Measurements from ENCODE around the gene NINL.

DNA sequence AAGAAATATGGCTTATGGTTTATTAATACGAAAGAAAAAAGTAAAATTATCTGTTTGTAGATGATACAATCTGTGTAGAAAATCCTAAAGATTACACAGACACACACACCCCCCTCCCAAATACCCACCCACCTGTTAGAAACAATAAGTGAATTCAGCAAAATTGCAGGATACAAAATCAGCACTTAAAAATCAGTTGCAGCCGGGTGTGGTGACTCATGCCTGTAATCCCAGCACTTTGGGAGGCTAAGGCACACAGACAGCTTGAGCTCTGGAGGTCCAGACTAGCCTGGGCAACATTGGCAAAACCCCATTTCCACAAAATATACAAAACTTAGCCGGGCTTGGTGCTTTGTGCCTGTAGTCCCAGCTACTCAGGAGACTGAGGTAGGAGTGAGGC is 42.3 kb downstream of the NINL start:
- TF ChIP-seq, protein P1, sequence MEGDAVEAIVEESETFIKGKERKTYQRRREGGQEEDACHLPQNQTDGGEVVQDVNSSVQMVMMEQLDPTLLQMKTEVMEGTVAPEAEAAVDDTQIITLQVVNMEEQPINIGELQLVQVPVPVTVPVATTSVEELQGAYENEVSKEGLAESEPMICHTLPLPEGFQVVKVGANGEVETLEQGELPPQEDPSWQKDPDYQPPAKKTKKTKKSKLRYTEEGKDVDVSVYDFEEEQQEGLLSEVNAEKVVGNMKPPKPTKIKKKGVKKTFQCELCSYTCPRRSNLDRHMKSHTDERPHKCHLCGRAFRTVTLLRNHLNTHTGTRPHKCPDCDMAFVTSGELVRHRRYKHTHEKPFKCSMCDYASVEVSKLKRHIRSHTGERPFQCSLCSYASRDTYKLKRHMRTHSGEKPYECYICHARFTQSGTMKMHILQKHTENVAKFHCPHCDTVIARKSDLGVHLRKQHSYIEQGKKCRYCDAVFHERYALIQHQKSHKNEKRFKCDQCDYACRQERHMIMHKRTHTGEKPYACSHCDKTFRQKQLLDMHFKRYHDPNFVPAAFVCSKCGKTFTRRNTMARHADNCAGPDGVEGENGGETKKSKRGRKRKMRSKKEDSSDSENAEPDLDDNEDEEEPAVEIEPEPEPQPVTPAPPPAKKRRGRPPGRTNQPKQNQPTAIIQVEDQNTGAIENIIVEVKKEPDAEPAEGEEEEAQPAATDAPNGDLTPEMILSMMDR (IDR thresholded peaks at IDR 0.05): no peak
- TF ChIP-seq POLR2A (IDR thresholded peaks at IDR 0.05) (no peak), POLR2AphosphoS5 (IDR thresholded peaks at IDR 0.05) (no peak), EP300 (IDR thresholded peaks at IDR 0.05) (no peak)

Measured in upper lobe of left lung (tissue), 4 donors.